AG09309 (cell line): Measurements from ENCODE around the gene PTCD2.

Source experiments
- DNase-seq: peaks from one replicate; pipeline ENCODE4 v3.0.0-alpha.2; 2010; ENCODE audit warnings: low read depth
- H3K4me3 ChIP-seq: 2 replicates; pipeline ENCODE4 v1.5.1; 2011; ENCODE audit warnings: mild to moderate bottlenecking, low read depth, low read length, moderate library complexity; ENCODE audit not compliant: control insufficient read depth
- CTCF ChIP-seq: IDR thresholded peaks from 2 replicates; pipeline ENCODE4 v1.5.1; 2011; ENCODE audit warnings: mild to moderate bottlenecking, low read depth, low read length, inconsistent platforms; ENCODE audit not compliant: insufficient read depth, control insufficient read depth; ENCODE audit errors: missing control alignments

Gene PTCD2

GRCh38 chr5:72372331-72372730 lies 52.2 kb downstream of the PTCD2 start:
- no peak for TF ChIP-seq CTCF
- no peak for DNase-seq
- H3K4me3 ChIP-seq = no peak overlapping the region

- no peak for DNase-seq
- no peak for TF ChIP-seq CTCF
- no peak overlapping the region for H3K4me3 ChIP-seq
Observed at GRCh38 chr5:72372923-72373322, 52.8 kb downstream of the PTCD2 start.

GRCh38 chr5:72374844-72375243 lies 54.7 kb downstream of the PTCD2 start:
- TF ChIP-seq CTCF = no peak
- DNase-seq = no peak
- no peak overlapping the region for H3K4me3 ChIP-seq

GRCh38 chr5:72376381-72376780 lies 56.2 kb downstream of the PTCD2 start:
- no peak overlapping the region for H3K4me3 ChIP-seq
- TF ChIP-seq CTCF = no peak
- DNase-seq = no peak

- H3K4me3 ChIP-seq = no peak overlapping the region
- no peak for TF ChIP-seq CTCF
- no peak for DNase-seq
Observed at GRCh38 chr5:72377910-72378638, 57.9 kb downstream of the PTCD2 start.

- DNase-seq = peak; percentile 45
- TF ChIP-seq CTCF = no peak
- H3K4me3 ChIP-seq = no peak overlapping the region
Observed at GRCh38 chr5:72378639-72379289, 58.6 kb downstream of the PTCD2 start.
